CD4-positive, alpha-beta T cell treated with Interleukin-10 for 1 hour (primary cell): Measurements from ENCODE around the gene CEP152.

Experiments used
- DNase-seq: peaks from one replicate; pipeline ENCODE4 v3.0.0-alpha.2; 2020

Gene CEP152

GRCh38 chr15:48761393-48762158 lies 49.3 kb downstream of the CEP152 start:
- DNase-seq: no peak

GRCh38 chr15:48759921-48760320 lies 50.9 kb downstream of the CEP152 start:
- DNase-seq: no peak

- DNase-seq: no peak
These were observed 53.2 kb downstream of the CEP152 start for GRCh38 chr15:48757661-48758060.

- no peak for DNase-seq
These were observed 56.9 kb downstream of the CEP152 start for GRCh38 chr15:48754011-48754410.

GRCh38 chr15:48751595-48751994 lies 59.3 kb downstream of the CEP152 start:
- DNase-seq: no peak

GRCh38 chr15:48748535-48748934 lies 62.3 kb downstream of the CEP152 start:
- DNase-seq: no peak

- DNase-seq: no peak
These were observed 77.3 kb downstream of the CEP152 start for GRCh38 chr15:48733615-48734014.

- no peak for DNase-seq
These were observed 80.4 kb downstream of the CEP152 start for GRCh38 chr15:48730506-48730905.

- no peak for DNase-seq
These were observed 86.9 kb downstream of the CEP152 start for GRCh38 chr15:48723969-48724368.

- no peak for DNase-seq
These were observed 87.9 kb downstream of the CEP152 start for GRCh38 chr15:48722764-48723661.

GRCh38 chr15:48721061-48721810 lies 89.6 kb downstream of the CEP152 start:
- no peak for DNase-seq

GRCh38 chr15:48720646-48721045 lies 90.2 kb downstream of the CEP152 start:
- DNase-seq: no peak

GRCh38 chr15:48719668-48720067 lies 91.2 kb downstream of the CEP152 start:
- DNase-seq: no peak

GRCh38 chr15:48718646-48719045 lies 92.2 kb downstream of the CEP152 start:
- DNase-seq: no peak

- DNase-seq: no peak
These were observed 93.4 kb downstream of the CEP152 start for GRCh38 chr15:48717458-48717857.

- DNase-seq: no peak
These were observed 98.3 kb downstream of the CEP152 start for GRCh38 chr15:48712546-48712945.

GRCh38 chr15:48710952-48711495 lies 99.8 kb downstream of the CEP152 start:
- DNase-seq: no peak

- no peak for DNase-seq
These were observed 102.2 kb downstream of the CEP152 start for GRCh38 chr15:48708641-48709040.

- no peak for DNase-seq
These were observed 105.5 kb downstream of the CEP152 start for GRCh38 chr15:48705381-48705780.

- no peak for DNase-seq
These were observed 107.3 kb downstream of the CEP152 start for GRCh38 chr15:48703544-48703943.

- no peak for DNase-seq
These were observed 108.2 kb downstream of the CEP152 start for GRCh38 chr15:48702569-48703236.

- no peak for DNase-seq
These were observed 114.1 kb downstream of the CEP152 start for GRCh38 chr15:48696627-48697312.
